Measurements from ENCODE around the gene VCAN.

- no peak for TF ChIP-seq CTCF (IDR thresholded peaks at IDR 0.05)
- no peak for TF ChIP-seq POLR2A (IDR thresholded peaks at IDR 0.05)
These were observed 44.7 kb upstream of the VCAN start for GRCh38 chr5:83426855-83427254.
